B cell (primary cell): ENCODE data around the gene ACTMAP. TPM values are rescaled to one million over a fixed set of nuclear protein-coding genes. Genes with fewer than 3 reads are reported as not detected.

ENCODE experiments used
- ATAC-seq: fragments of 200-7000 bp; cut with Tn5 transposase; one replicate; pipeline ENCODE4 v1.10.0; 2021; ENCODE audit warnings: low read depth, mild to moderate bottlenecking, moderate number of reproducible peaks, moderate library complexity
- CTCF ChIA-PET: fragments of 350-600 bp; sonication (Branson Sonifier 250); formaldehyde crosslinking; loops from one replicate; lab custom pipeline; 2021; ENCODE audit warnings: antibody characterized with exemption, inconsistent platforms; lab: Charles Lee
- POLR2A ChIA-PET: fragments of 350-600 bp; sonication (Branson Sonifier 250); formaldehyde crosslinking; loops from one replicate; lab custom pipeline; 2021; ENCODE audit warnings: antibody characterized with exemption; lab: Charles Lee
- DNase-seq: peaks from one replicate; pipeline ENCODE4 v3.0.0; 2013
- H2AFZ ChIP-seq: 2 replicates; pipeline ENCODE4 v1.6.1; 2012; ENCODE audit warnings: mild to moderate bottlenecking, low read depth, low read length; ENCODE audit not compliant: insufficient read depth, poor library complexity, severe bottlenecking
- H3K27ac ChIP-seq, 2 donors: 1 replicate in 1 of 2; 2 replicates in 1 of 2; pipeline ENCODE4 v1.5.1; 2012 to 2013; ENCODE audit warnings: low read length in 2 of 2, mild to moderate bottlenecking in 2 of 2, moderate library complexity in 1 of 2
- H3K27me3 ChIP-seq, 4 experiments: fragments of 200-600 bp in 1 of 4; sonication (generic) in 1 of 4; replicated peaks in 1 of 4; 1 replicate in 2 of 4; 2 replicates in 2 of 4; pipeline versions ENCODE4 v1.6.1 to v1.7.0; 2013 to 2016; ENCODE audit warnings: low read length in 3 of 4, mild to moderate bottlenecking in 2 of 4, mixed read lengths in 1 of 4, moderate library complexity in 1 of 4; ENCODE audit not compliant: insufficient read depth in 4 of 4, control insufficient read depth in 3 of 4; ENCODE audit errors: control extremely low read depth in 1 of 4
- H3K36me3 ChIP-seq, 2 experiments: replicated peaks in 1 of 2; 1 replicate in 1 of 2; 2 replicates in 1 of 2; pipeline versions ENCODE4 v1.6.1 to v1.7.1; 2013; ENCODE audit warnings: low read length in 1 of 2; ENCODE audit not compliant: insufficient read depth in 2 of 2, control insufficient read depth in 1 of 2; ENCODE audit errors: control extremely low read depth in 1 of 2, extremely low read depth in 1 of 2
- H3K4me1 ChIP-seq, 2 donors: fragments of 200-600 bp in 1 of 2; sonication (generic) in 1 of 2; 1 replicate in 1 of 2; 2 replicates in 1 of 2; pipeline versions ENCODE4 v1.5.1 to v1.6.1; 2013 to 2017; ENCODE audit warnings: low read length in 2 of 2; ENCODE audit not compliant: control insufficient read depth in 2 of 2, insufficient read depth in 2 of 2
- H3K4me2 ChIP-seq: replicated peaks from 2 replicates; pipeline ENCODE3; 2012; ENCODE audit warnings: mild to moderate bottlenecking, low read depth, low read length; ENCODE audit not compliant: poor library complexity, severe bottlenecking
- H3K4me3 ChIP-seq, 5 experiments: fragments of 200-600 bp in 1 of 5; sonication (generic) in 1 of 5; 1 replicate in 3 of 5; 2 replicates in 2 of 5; pipeline versions ENCODE4 v1.5.1 to v1.7.0; 2011 to 2016; ENCODE audit warnings: low read length in 4 of 5, mild to moderate bottlenecking in 4 of 5, low read depth in 2 of 5, control low read depth in 1 of 5, moderate library complexity in 1 of 5; ENCODE audit not compliant: insufficient read depth in 1 of 5; ENCODE audit errors: control extremely low read depth in 1 of 5, extremely low read depth in 1 of 5
- H3K79me2 ChIP-seq: fragments of 200-600 bp; sonication (generic); one replicate; pipeline ENCODE4 v1.6.0; 2016; ENCODE audit warnings: low read length; ENCODE audit not compliant: control insufficient read depth, insufficient read depth
- H3K9ac ChIP-seq: fragments of 200-600 bp; sonication (generic); 2 replicates; pipeline ENCODE4 v1.6.1; 2017; ENCODE audit warnings: mild to moderate bottlenecking, low read length, moderate library complexity
- H3K9me3 ChIP-seq, 3 donors: one replicate each; pipeline versions ENCODE4 v1.6.1 to v1.7.1; 2013; ENCODE audit warnings: low read length in 2 of 3; ENCODE audit not compliant: control insufficient read depth in 2 of 3, insufficient read depth in 1 of 3; ENCODE audit errors: control extremely low read depth in 1 of 3
- H4K20me1 ChIP-seq: 2 replicates; pipeline ENCODE4 v1.6.0; 2012; ENCODE audit warnings: mild to moderate bottlenecking, low read length; ENCODE audit not compliant: insufficient read depth, control insufficient read depth, poor library complexity, severe bottlenecking
- H3K27ac Mint-ChIP-seq: one replicate; pipeline ENCODE4 v1.8.0; 2021; ENCODE audit warnings: mixed read lengths
- H3K27me3 Mint-ChIP-seq: one replicate; pipeline ENCODE4 v1.8.0; 2021; ENCODE audit warnings: mixed read lengths
- H3K4me1 Mint-ChIP-seq: one replicate; pipeline ENCODE4 v1.8.0; 2021; ENCODE audit warnings: mixed read lengths
- H3K4me3 Mint-ChIP-seq: one replicate; pipeline ENCODE4 v1.8.0; 2021; ENCODE audit warnings: mixed read lengths
- H3K9me3 Mint-ChIP-seq: one replicate; pipeline ENCODE4 v1.8.0; 2022; ENCODE audit warnings: mixed read lengths; ENCODE audit not compliant: insufficient read depth
- EZH2 ChIP-seq: IDR thresholded peaks from 2 replicates; pipeline ENCODE4 v1.6.1; 2012; ENCODE audit warnings: borderline replicate concordance, low read depth, mild to moderate bottlenecking, moderate library complexity, low read length; ENCODE audit not compliant: insufficient read depth, poor library complexity, severe bottlenecking
- WGBS: methylation state at CpG from one replicate; pipeline ENCODE4 v1.1.5; 2013; ENCODE audit warnings: missing lambda C conversion rate; ENCODE audit not compliant: insufficient coverage; 5-methylcytosine and 5-hydroxymethylcytosine counted together
- intact Hi-C: fragments of 100-400 bp; cut with micrococcal nuclease; formaldehyde crosslinking; loops from one replicate; pipeline ENCODE4 v1.10.0; 2022
- polyA plus RNA-seq: library from polyadenylated mRNA; depleted of rRNA; stranded (reverse); fragments of >200 nt; gene quantifications from 2 replicates; pipeline ENCODE4 v1.2.3, GENCODE V29; 2012
- total RNA-seq, 2 donors: library from RNA; stranded (reverse); fragments of 120-200 nt in 1 of 2; gene quantifications; 1 replicate in 1 of 2; 2 replicates in 1 of 2; pipeline versions ENCODE4 v1.2.3 to v1.2.4, GENCODE V29; 2013 to 2022
- TF ChIP-seq, protein P1 (sequence below): fragments of 200-600 bp; IDR thresholded peaks from one replicate; pipeline ENCODE4 v1.8.0; 2022; ENCODE audit warnings: antibody characterized with exemption, mild to moderate bottlenecking

ACTMAP gene
- total and polyA plus RNA-seq, 2 donors (not counting 1 experiment from before 2014, with no cell fraction given): 7.7 to 10.2 TPM

GRCh38 chr19:40693896-40694295, 56.4 kb downstream of the ACTMAP start:
- peaks cover 19 to 25% of the 10 kb centered on the region in 2 donors for H3K4me1 ChIP-seq
- no peaks in the 10 kb centered on the region for H4K20me1 ChIP-seq
- no peaks in the 10 kb centered on the region for H3K27me3 ChIP-seq
- no peaks in the 10 kb centered on the region for H3K9me3 ChIP-seq
- H3K4me3 Mint-ChIP-seq: no peak overlapping the region
- no peak overlapping the region for H3K4me3 ChIP-seq
- no peaks in the 10 kb centered on the region for H3K79me2 ChIP-seq
- H3K4me2 ChIP-seq: no peak overlapping the region
- no peak overlapping the region for H3K27ac ChIP-seq
- H3K36me3 ChIP-seq: peaks cover 0 to 14% of the 10 kb centered on the region in 2 experiments
- no peaks in the 10 kb centered on the region for H3K9me3 Mint-ChIP-seq
- no peak overlapping the region for H2AFZ ChIP-seq
- TF ChIP-seq, protein P1, sequence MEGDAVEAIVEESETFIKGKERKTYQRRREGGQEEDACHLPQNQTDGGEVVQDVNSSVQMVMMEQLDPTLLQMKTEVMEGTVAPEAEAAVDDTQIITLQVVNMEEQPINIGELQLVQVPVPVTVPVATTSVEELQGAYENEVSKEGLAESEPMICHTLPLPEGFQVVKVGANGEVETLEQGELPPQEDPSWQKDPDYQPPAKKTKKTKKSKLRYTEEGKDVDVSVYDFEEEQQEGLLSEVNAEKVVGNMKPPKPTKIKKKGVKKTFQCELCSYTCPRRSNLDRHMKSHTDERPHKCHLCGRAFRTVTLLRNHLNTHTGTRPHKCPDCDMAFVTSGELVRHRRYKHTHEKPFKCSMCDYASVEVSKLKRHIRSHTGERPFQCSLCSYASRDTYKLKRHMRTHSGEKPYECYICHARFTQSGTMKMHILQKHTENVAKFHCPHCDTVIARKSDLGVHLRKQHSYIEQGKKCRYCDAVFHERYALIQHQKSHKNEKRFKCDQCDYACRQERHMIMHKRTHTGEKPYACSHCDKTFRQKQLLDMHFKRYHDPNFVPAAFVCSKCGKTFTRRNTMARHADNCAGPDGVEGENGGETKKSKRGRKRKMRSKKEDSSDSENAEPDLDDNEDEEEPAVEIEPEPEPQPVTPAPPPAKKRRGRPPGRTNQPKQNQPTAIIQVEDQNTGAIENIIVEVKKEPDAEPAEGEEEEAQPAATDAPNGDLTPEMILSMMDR: no peak
- TF ChIP-seq EZH2: no peak
- WGBS: 93% methylated on average over 1 of the region's 4 CpGs
- intact Hi-C loops: no loop called here
- DNase-seq (no peak), ATAC-seq (no peak)
- ChIA-PET POLR2A (no interaction called here), CTCF (interaction anchor here (0.6 kb wide), 1 partner anchor 84 kb away, joined by 5 read pairs; the partner anchor contains the start of gene RAB4B)
- peaks cover 9% of the 10 kb centered on the region for H3K4me1 Mint-ChIP-seq
- no peaks in the 10 kb centered on the region for H3K27me3 Mint-ChIP-seq
- no peak overlapping the region for H3K9ac ChIP-seq
- H3K27ac Mint-ChIP-seq: no peak overlapping the region

- no peaks in the 10 kb centered on the region for H3K27me3 Mint-ChIP-seq
Measured at GRCh38 chr19:40693150-40693788, 57.0 kb downstream of the ACTMAP start.

More at GRCh38 chr19:40693150-40693788, 57.0 kb downstream of the ACTMAP start:
- no peaks in the 10 kb centered on the region for H3K9me3 ChIP-seq
- ChIA-PET POLR2A (no interaction called here), CTCF (interaction anchor here (0.6 to 0.7 kb wide), 2 partner anchors 30 to 85 kb away, joined by 3 to 5 read pairs; partner anchors contain the start of gene RAB4B)
- H3K79me2 ChIP-seq: no peaks in the 10 kb centered on the region
- H3K9me3 Mint-ChIP-seq: no peaks in the 10 kb centered on the region
- no peaks in the 10 kb centered on the region for H4K20me1 ChIP-seq
- peaks cover 0 to 14% of the 10 kb centered on the region in 2 experiments for H3K36me3 ChIP-seq
- no peak overlapping the region for H3K27ac ChIP-seq
- intact Hi-C loops: no loop called here
- H3K27me3 ChIP-seq: no peaks in the 10 kb centered on the region
- no peak overlapping the region for H2AFZ ChIP-seq
- no peak overlapping the region for H3K4me3 ChIP-seq
- ATAC-seq: no peak
- no peak overlapping the region for H3K9ac ChIP-seq
- TF ChIP-seq, protein P1: no peak
- TF ChIP-seq EZH2: no peak
- peaks cover 26 to 31% of the 10 kb centered on the region in 2 donors for H3K4me1 ChIP-seq
- DNase-seq: no peak
- H3K4me3 Mint-ChIP-seq: peak overlapping the region; percentile 16
- H3K27ac Mint-ChIP-seq: no peak overlapping the region
- no peak overlapping the region for H3K4me2 ChIP-seq
- peaks cover 9% of the 10 kb centered on the region for H3K4me1 Mint-ChIP-seq
- WGBS: 93% methylated on average over 5 of the region's 11 CpGs
